K562 (cell line): ENCODE data around the gene TMEM245. TPM values are rescaled to one million over a fixed set of nuclear protein-coding genes. Genes with fewer than 3 reads are reported as not detected.
A peak's percentile ranks its signal among the peaks of the same experiment; 100 is the strongest.

Experiments used
- AFF4 ChIP-seq: sonication (generic); formaldehyde crosslinking; IDR thresholded peaks from 2 replicates; pipeline ENCODE4 v1.8.0; 2023; ENCODE audit warnings: mild to moderate bottlenecking, missing genetic modification reagents
- CGGBP1 ChIP-seq: fragments of 250-450 bp; sonication (Bioruptor Pico); IDR thresholded peaks from 2 replicates; pipeline ENCODE4 v1.9.0; 2021; ENCODE audit warnings: mild to moderate bottlenecking
- DACH1 ChIP-seq: fragments of 450-650 bp; IDR thresholded peaks from 2 replicates; pipeline ENCODE4 v1.6.1; 2018; ENCODE audit not compliant: partially characterized antibody
- ESRRB ChIP-seq: fragments of 250-450 bp; sonication (Bioruptor Pico); IDR thresholded peaks from 2 replicates; pipeline ENCODE4 v1.5.0; 2020; ENCODE audit warnings: mild to moderate bottlenecking, moderate library complexity, borderline replicate concordance
- PTRF ChIP-seq: fragments of 450-650 bp; IDR thresholded peaks from 2 replicates; pipeline ENCODE4 v1.6.1; 2016; ENCODE audit warnings: mild to moderate bottlenecking, missing genetic modification characterization, missing compliant biosample characterization
- TBP ChIP-seq: optimal IDR thresholded peaks from 2 replicates; pipeline ENCODE3; 2011; ENCODE audit warnings: low read depth, low read length, improper control_type of control experiment
- VEZF1 ChIP-seq: fragments of 200-800 bp; sonication (Bioruptor generic); IDR thresholded peaks from 2 replicates; pipeline ENCODE4 v1.6.1; 2017; ENCODE audit warnings: missing genetic modification characterization, missing compliant biosample characterization
- YY1 ChIP-seq, 3 experiments: IDR thresholded peaks; 2 replicates each; pipeline ENCODE4 v1.6.1; 2011; ENCODE audit warnings: low read length in 2 of 3, mild to moderate bottlenecking in 2 of 3, moderate library complexity in 2 of 3, borderline replicate concordance in 1 of 3, control low read depth in 1 of 3, low read depth in 1 of 3; ENCODE audit not compliant: insufficient read depth in 3 of 3, insufficient replicate concordance in 2 of 3, control insufficient read depth in 1 of 3, insufficient read length in 1 of 3; ENCODE audit errors: extremely low read depth in 1 of 3
- ZNF586 ChIP-seq: fragments of 450-650 bp; formaldehyde crosslinking; conservative IDR thresholded peaks from 2 replicates; pipeline ENCODE4 v1.4.0; 2020; ENCODE audit warnings: mild to moderate bottlenecking, moderate library complexity
- polyA plus RNA-seq, 8 experiments: library from polyadenylated mRNA; depleted of rRNA in 4 of 8; stranded (reverse) in 5 of 8; unstranded in 3 of 8; fragments of >200 nt; fragmentation: Nextera tagmentation in 2 of 8; fragmentation: Illumina TruSeq in 1 of 8; extraction: Ambion mirVana in 2 of 8; extraction: Trizol in 1 of 8; gene quantifications; 2 replicates each; pipeline versions ENCODE4 v1.2.1 to v1.2.3, GENCODE V29; 2011 to 2014; ENCODE audit warnings: inconsistent platforms in 1 of 8, missing spikeins in 1 of 8
- total RNA-seq, 7 experiments: library from RNA; depleted of rRNA in 6 of 7; stranded (reverse); fragments of >200 nt in 6 of 7; fragmentation: Illumina TruSeq in 2 of 7; extraction: Trizol in 2 of 7; gene quantifications; 2 replicates each; pipeline versions ENCODE4 v1.2.1 to v1.2.3, GENCODE V29; 2011 to 2021; ENCODE audit warnings: low replicate concordance in 1 of 7
- TF ChIP-seq, protein P1 (sequence below): sonication (generic); formaldehyde crosslinking; IDR thresholded peaks from 2 replicates; pipeline ENCODE4 v1.8.0; 2022; ENCODE audit warnings: mild to moderate bottlenecking, missing genetic modification reagents
- TF ChIP-seq, protein P2 (sequence below): sonication (generic); formaldehyde crosslinking; IDR thresholded peaks from 2 replicates; pipeline ENCODE4 v1.8.0; 2022; ENCODE audit warnings: mild to moderate bottlenecking, missing genetic modification reagents
- TF ChIP-seq, protein P3 (sequence below): fragments of 450-650 bp; IDR thresholded peaks from 2 replicates; pipeline ENCODE4 v1.6.1; 2016; ENCODE audit warnings: borderline replicate concordance

The TMEM245 gene
- total and polyA plus RNA-seq, 9 of the 15 experiments (the other 6 are each of a cell fraction or from before 2014, with no cell fraction given) = 8.5 to 43.2 (median 24.3) TPM

- TF ChIP-seq, protein P1, sequence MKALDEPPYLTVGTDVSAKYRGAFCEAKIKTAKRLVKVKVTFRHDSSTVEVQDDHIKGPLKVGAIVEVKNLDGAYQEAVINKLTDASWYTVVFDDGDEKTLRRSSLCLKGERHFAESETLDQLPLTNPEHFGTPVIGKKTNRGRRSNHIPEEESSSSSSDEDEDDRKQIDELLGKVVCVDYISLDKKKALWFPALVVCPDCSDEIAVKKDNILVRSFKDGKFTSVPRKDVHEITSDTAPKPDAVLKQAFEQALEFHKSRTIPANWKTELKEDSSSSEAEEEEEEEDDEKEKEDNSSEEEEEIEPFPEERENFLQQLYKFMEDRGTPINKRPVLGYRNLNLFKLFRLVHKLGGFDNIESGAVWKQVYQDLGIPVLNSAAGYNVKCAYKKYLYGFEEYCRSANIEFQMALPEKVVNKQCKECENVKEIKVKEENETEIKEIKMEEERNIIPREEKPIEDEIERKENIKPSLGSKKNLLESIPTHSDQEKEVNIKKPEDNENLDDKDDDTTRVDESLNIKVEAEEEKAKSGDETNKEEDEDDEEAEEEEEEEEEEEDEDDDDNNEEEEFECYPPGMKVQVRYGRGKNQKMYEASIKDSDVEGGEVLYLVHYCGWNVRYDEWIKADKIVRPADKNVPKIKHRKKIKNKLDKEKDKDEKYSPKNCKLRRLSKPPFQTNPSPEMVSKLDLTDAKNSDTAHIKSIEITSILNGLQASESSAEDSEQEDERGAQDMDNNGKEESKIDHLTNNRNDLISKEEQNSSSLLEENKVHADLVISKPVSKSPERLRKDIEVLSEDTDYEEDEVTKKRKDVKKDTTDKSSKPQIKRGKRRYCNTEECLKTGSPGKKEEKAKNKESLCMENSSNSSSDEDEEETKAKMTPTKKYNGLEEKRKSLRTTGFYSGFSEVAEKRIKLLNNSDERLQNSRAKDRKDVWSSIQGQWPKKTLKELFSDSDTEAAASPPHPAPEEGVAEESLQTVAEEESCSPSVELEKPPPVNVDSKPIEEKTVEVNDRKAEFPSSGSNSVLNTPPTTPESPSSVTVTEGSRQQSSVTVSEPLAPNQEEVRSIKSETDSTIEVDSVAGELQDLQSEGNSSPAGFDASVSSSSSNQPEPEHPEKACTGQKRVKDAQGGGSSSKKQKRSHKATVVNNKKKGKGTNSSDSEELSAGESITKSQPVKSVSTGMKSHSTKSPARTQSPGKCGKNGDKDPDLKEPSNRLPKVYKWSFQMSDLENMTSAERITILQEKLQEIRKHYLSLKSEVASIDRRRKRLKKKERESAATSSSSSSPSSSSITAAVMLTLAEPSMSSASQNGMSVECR (CRISPR knock-in tag) = peak; percentile 43; the same call in 1 of the 2 replicates
- TF ChIP-seq TBP (peak; percentile 72), AFF4 (CRISPR knock-in tag) (peak; percentile 76; the same call in 1 of the 2 replicates), ESRRB (CRISPR knock-in tag) (no peak), CGGBP1 (peak; percentile 81), YY1 (IDR thresholded peaks at IDR 0.05; ENCODE audit: borderline replicate concordance in 1 of 3, control insufficient read depth in 1 of 3, extremely low read depth in 1 of 3, insufficient read depth in 3 of 3, insufficient read length in 1 of 3, insufficient replicate concordance in 2 of 3, low read depth in 1 of 3, low read length in 2 of 3) (peak; percentile 37 to 87 (median 82)), VEZF1 (CRISPR knock-in tag) (peak; percentile 91), ZNF586 (CRISPR knock-in tag) (no peak), PTRF (tag) (no peak), DACH1 (no peak)
- TF ChIP-seq, protein P2, sequence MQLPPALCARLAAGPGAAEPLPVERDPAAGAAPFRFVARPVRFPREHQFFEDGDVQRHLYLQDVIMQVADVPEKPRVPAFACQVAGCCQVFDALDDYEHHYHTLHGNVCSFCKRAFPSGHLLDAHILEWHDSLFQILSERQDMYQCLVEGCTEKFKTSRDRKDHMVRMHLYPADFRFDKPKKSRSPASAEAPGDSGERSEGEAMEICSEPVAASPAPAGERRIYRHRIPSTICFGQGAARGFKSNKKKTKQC (CRISPR knock-in tag) = no peak
- TF ChIP-seq, protein P3, sequence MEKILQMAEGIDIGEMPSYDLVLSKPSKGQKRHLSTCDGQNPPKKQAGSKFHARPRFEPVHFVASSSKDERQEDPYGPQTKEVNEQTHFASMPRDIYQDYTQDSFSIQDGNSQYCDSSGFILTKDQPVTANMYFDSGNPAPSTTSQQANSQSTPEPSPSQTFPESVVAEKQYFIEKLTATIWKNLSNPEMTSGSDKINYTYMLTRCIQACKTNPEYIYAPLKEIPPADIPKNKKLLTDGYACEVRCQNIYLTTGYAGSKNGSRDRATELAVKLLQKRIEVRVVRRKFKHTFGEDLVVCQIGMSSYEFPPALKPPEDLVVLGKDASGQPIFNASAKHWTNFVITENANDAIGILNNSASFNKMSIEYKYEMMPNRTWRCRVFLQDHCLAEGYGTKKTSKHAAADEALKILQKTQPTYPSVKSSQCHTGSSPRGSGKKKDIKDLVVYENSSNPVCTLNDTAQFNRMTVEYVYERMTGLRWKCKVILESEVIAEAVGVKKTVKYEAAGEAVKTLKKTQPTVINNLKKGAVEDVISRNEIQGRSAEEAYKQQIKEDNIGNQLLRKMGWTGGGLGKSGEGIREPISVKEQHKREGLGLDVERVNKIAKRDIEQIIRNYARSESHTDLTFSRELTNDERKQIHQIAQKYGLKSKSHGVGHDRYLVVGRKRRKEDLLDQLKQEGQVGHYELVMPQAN = no peak
Measured at GRCh38 chr9:109012876-109013678, 106.7 kb downstream of the TMEM245 start, which contains the start of gene CTNNAL1 (continued).
